C4-2B (cell line): ENCODE data around the gene PLXNA2.

Experiments used
- CTCF ChIP-seq: fragments of 450-650 bp; conservative IDR thresholded peaks from 2 replicates; pipeline ENCODE4 v1.5.1; 2017; ENCODE audit warnings: mild to moderate bottlenecking
- ZFX ChIP-seq: fragments of 450-650 bp; IDR thresholded peaks from 2 replicates; pipeline ENCODE4 v1.6.1; 2017

GRCh38 chr1:208093754-208094719 lies 150.1 kb downstream of the PLXNA2 start:
- TF ChIP-seq CTCF = peak; percentile 94
- TF ChIP-seq ZFX = no peak
